ENCODE measurements around the gene SFXN3. TPM values are rescaled to one million over a fixed set of nuclear protein-coding genes. Genes with fewer than 3 reads are reported as not detected.

The SFXN3 gene
- total and polyA plus RNA-seq, 2 of the 8 experiments (the other 6 are each of a cell fraction or from before 2014, with no cell fraction given): 2.6 to 2.8 TPM

DNA sequence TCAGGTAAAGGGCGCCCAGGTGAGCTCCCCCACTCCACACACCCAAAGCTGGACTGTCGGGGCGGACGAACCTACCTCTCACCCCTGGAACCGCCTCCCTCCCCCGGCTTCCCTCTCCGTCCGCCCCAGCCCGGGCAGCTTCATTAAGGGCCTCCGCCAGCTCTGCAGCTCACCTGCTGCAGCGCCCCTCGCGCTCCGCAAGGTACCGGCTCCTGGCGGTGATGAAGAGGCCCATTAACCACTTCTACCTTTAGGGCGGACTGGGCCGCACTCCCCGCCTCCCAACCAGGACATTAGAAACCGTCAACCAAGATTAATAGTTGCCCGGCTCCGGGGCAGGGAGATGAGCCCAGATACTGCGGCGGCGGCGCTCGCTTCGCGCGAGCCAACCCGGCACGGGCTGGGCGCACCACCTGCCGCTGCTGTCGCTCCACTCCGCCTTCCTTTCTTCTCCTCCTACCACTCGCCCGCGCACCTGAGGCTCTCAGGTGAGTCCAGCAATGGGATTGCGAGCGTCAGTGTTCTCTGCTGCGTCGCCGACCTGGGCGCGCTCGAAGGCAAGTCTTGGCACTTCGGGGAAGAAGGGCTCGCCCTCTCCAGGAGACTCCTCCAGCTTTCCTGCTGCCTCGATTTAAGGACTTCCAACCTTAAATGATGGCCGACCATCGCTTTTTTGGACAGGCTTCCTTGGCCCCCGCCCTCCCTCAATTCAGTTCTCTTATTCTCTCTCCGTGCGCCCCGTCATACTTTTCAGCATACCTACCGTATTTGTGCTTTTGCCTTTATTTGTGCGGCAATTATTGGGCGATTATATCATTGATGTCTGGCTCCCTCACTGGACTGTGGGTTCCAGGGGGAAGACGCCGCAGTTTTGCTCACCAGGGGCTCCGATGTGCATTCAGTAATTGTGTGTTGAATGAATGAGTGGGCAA lies 17.2 kb downstream of the SFXN3 start:
- CTCF ChIA-PET (ENCODE audit: partially characterized antibody): interaction anchor here (0.6 to 59.5 kb wide), 10 partner anchors 1 to 1527 kb away, joined by 3 to 2176 read pairs (median 17); partner anchors contain the start of genes KAZALD1, PDZD7 and SFXN3
- TF ChIP-seq, protein P1, sequence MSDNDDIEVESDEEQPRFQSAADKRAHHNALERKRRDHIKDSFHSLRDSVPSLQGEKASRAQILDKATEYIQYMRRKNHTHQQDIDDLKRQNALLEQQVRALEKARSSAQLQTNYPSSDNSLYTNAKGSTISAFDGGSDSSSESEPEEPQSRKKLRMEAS (IDR thresholded peaks at IDR 0.05): peak; percentile 33; the same call in 1 of the 2 replicates
- TF ChIP-seq, protein P2, sequence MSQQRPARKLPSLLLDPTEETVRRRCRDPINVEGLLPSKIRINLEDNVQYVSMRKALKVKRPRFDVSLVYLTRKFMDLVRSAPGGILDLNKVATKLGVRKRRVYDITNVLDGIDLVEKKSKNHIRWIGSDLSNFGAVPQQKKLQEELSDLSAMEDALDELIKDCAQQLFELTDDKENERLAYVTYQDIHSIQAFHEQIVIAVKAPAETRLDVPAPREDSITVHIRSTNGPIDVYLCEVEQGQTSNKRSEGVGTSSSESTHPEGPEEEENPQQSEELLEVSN (IDR thresholded peaks at IDR 0.05): peak; percentile 57; the same call in 1 of the 2 replicates
- TF ChIP-seq CREB1 (IDR thresholded peaks at IDR 0.05) (0 out of 2 replicates have a peak, but pooled peaks have one; percentile 6), JUN (IDR thresholded peaks at IDR 0.05; ENCODE audit: low read depth, low read length) (no peak), SUZ12 (IDR thresholded peaks at IDR 0.05; ENCODE audit: low read length) (peak; percentile 77; the same call in 1 of the 2 replicates), ASH2L (IDR thresholded peaks at IDR 0.05; ENCODE audit: low read length) (peak; percentile 20), EZH2 (IDR thresholded peaks at IDR 0.05; ENCODE audit: low read depth, low read length, severe bottlenecking) (peak; percentile 83), RNF2 (IDR thresholded peaks at IDR 0.05; ENCODE audit: borderline replicate concordance, low read depth, low read length, missing control alignments, poor library complexity, severe bottlenecking) (peak; percentile 40)

More for the DNA sequence above, 17.2 kb downstream of the SFXN3 start:
- 6% methylated on average over 62 of the region's 62 CpGs; no CpG with 5 or more reads in 1 of the 2 experiments for WGBS, 2 experiments (ENCODE audit: extremely low coverage in 1 of 2, insufficient coverage in 1 of 2, insufficient read length in 1 of 2, insufficient replicate concordance in 2 of 2, low coverage in 1 of 2, low lambda C conversion rate in 2 of 2, missing lambda C conversion rate in 1 of 2)
- POLR2A ChIA-PET (ENCODE audit: partially characterized antibody): interaction anchor here (8.1 kb wide), 1 partner anchor 14 kb away, joined by 85 read pairs; the partner anchor contains the start of gene KAZALD1
- Histone ChIP-seq H4K20me1 (replicated peaks in 1 of 2; ENCODE audit: control insufficient read depth in 1 of 2, insufficient read depth in 2 of 2, low read length in 2 of 2) (peaks cover 11 to 14% of the 10 kb centered on the region in 2 experiments), H3K14ac (ENCODE audit: insufficient read length) (no peak overlapping the region), H3K4me2 (ENCODE audit: insufficient read depth in 1 of 2, low read depth in 2 of 2, low read length in 2 of 2) (peak overlapping the region; percentile 67 to 71), H2BK5ac (ENCODE audit: low read depth, low read length) (no peak overlapping the region), H3K9me3 (ENCODE audit: insufficient read depth in 2 of 2, low read depth in 1 of 2, low read length in 1 of 2) (no peaks in the 10 kb centered on the region), H3K9ac (replicated peaks in 1 of 4; ENCODE audit: extremely low read depth in 1 of 4, low read depth in 3 of 4, low read length in 3 of 4) (no peak overlapping the region), H4K8ac (ENCODE audit: extremely low read depth, insufficient read depth, low read length) (no peak overlapping the region), H3K23ac (ENCODE audit: insufficient read length) (no peak overlapping the region), H3K27me3 (replicated peaks in 1 of 4; ENCODE audit: control insufficient read depth in 3 of 4, extremely low read depth in 1 of 4, insufficient read depth in 3 of 4, low read length in 3 of 4) (peaks cover 45 to 84% (median 73%) of the 10 kb centered on the region in 4 experiments), H3K79me2 (ENCODE audit: control insufficient read depth in 1 of 2, insufficient read depth in 2 of 2, low read length in 2 of 2) (no peaks in the 10 kb centered on the region), H2BK120ac (replicated peaks; ENCODE audit: low read depth, low read length) (no peak overlapping the region), H3K4me1 (replicated peaks in 1 of 4; ENCODE audit: control insufficient read depth in 3 of 4, insufficient read depth in 4 of 4, low read length in 3 of 4) (peaks cover 9 to 26% (median 19%) of the 10 kb centered on the region in 4 experiments), H3K4me3 (ENCODE audit: extremely low read depth in 1 of 4, insufficient read depth in 2 of 4, low read depth in 3 of 4, low read length in 4 of 4) (peak overlapping the region in 3 of 4 experiments; percentile 20 to 44 (median 20); a peak in 5 of 8 replicates), H2BK20ac (ENCODE audit: low read length) (no peak overlapping the region), H3K27ac (ENCODE audit: low read depth, low read length) (no peak overlapping the region), H3K4ac (replicated peaks; ENCODE audit: insufficient read length, low read depth, low read length) (no peak overlapping the region), H2AK5ac (ENCODE audit: low read depth, low read length) (no peak overlapping the region), H3K56ac (replicated peaks; ENCODE audit: insufficient read length, low read depth, low read length) (no peak overlapping the region), H2BK15ac (ENCODE audit: low read length) (no peak overlapping the region), H2BK12ac (ENCODE audit: low read depth, low read length) (no peak overlapping the region), H4K91ac (replicated peaks; ENCODE audit: insufficient read length, low read length) (no peak overlapping the region), H3K23me2 (ENCODE audit: low read depth, low read length) (peaks cover 5% of the 10 kb centered on the region; the same call in 1 of the 2 replicates), H3K36me3 (ENCODE audit: control insufficient read depth in 2 of 4, insufficient read depth in 4 of 4, low read length in 3 of 4) (no peaks in the 10 kb centered on the region), H4K5ac (ENCODE audit: insufficient read length, low read depth, low read length) (no peak overlapping the region), H3K18ac (ENCODE audit: extremely low read depth, low read length) (no peak overlapping the region), H2AFZ (ENCODE audit: low read length) (no peak overlapping the region), H3K79me1 (ENCODE audit: low read depth, low read length) (no peaks in the 10 kb centered on the region)
- FAIRE-seq (no peak), DNase-seq (ENCODE audit: low read depth in 1 of 2, low spot score in 2 of 2) (peak in 1 of 2 experiments; percentile 82)

Measured in H1 (cell line).